IPS-NIHi7 (cell line): Measurements from ENCODE around the gene NUDT16L1.
A peak's percentile ranks its signal among the peaks of the same experiment; 100 is the strongest.

Experiments used
- DNase-seq: peaks from one replicate; pipeline ENCODE4 v3.0.0; 2012; ENCODE audit warnings: mixed read lengths; ENCODE audit errors: extremely low spot score

Gene NUDT16L1

DNA sequence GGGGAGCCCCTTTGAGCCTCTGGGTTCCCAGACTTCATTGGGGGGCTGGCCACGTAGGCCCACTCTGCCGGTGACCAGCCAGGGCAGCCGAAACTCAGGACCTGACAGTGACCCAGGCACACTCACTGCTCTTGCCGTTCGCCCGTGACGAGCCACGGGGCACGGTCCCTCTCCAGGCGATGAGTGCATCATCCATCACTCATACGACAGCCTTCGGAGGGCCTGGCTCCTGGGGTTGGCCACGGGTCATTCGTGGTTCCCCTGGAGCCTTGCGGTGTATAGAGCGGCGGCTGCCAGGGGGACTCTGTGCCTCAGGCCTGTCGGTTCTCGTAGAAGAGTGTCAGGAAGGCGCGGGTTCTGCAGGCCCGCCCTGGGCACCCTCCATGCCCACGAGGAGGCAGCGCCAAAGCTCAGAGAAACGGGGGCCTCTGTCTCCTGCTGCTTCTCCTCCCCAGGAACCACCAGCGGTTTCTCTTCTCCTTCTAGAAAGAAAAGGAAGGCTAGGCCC lies 11.2 kb upstream of the NUDT16L1 start:
- DNase-seq, result no peak

DNA sequence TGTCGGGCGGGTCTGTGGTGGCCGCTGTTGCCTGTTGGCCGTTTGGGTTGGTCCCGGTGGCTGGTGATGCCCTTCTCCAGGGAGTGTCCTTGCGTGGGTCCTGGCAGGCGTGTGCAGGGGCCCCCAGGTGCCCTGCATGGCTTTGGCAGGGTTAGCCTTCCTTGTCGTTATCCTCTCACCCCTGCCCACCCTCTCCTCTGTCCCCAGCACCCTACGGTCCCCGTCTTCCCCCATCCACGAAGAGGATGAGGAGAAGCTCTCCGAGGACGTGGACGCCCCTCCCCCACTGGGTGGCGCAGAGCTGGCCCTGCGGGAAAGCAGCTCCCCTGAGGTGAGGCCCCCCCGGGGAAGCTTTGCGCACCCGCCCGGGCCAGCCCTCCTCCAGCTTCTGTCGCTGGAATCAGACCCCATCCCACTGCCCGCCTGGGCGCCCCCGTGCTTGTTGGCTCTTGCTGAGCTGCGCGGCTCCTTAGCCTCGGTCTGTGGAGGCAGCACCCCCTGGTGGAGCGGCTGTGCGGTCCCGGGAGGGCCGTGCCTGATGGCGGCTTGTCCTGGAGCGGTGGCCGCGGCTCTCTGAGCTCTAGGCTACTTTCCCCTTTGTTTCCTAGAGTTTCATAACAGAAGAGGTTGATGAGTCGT lies 10.6 kb upstream of the NUDT16L1 start:
- peak; percentile 88 for DNase-seq

DNA sequence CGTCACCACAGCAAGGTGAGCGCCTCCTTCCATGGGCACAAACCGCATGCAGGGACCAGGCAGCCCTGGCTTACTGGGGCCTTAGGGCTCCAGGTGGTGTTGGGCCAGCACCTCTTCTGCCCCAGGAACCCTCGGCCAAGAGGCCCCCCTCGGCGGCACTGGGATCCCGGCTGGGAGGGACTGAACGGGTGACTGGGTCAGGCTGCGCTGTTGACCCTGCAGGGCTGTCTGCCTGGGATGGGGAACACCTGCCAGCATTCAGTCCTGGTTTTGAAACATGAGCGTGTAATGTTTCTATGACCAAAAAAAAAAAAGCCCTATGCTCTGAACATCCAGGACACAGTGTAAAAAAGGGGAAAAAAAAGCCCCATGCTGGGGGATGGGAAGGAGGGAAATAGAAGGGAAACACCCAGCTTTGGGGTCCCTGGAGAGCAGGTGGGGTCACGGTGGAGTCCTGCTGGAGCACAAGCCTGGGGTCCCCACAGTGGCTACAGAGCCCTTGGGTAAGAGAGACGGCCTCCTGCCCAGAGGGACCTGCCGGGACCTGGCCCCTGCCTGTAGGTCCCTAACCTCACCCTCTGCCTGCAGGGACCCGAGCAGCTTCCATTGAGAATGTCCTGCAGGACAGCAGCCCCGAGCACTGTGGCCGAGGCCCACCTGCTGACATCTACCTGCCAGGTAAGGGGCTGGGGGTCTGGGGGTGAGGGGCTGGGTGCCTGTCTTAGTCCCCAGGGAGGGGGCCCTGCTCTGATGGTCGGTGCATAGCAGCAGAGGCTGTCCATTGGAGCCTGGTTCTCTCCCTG lies 9.9 kb upstream of the NUDT16L1 start:
- no peak for DNase-seq

DNA sequence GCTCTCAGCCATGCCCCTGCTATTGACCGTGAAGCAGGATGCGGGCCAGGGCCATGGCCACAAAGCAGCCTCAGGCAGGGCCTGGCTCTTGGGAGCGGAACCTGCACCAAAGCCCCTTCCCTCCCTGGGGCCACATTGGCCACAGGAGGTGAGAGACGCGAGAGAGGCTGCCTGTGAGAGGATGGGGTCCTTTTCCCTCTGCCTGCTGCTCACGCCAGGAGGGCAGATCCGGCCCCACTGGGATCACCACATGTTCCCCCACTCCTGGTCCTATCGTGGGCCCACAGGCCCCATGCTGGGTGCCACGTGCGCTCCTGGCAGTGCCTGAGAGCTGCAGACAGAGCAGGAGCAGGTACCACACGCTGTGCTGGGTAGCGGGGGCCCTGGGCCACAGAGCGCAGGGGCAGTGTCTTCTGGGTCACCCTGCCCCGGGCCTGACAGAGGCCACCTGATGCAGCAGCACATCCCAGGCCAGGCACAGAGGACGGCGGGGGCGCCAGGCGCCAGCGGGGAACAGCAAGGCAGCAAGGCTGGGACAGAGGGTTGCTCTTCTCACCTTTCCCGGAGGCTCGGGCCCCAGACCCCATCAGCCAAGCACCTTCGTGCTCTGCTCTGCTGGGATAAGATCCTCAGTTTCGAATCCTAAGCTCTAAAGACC lies 9.2 kb upstream of the NUDT16L1 start:
- DNase-seq, result no peak

DNA sequence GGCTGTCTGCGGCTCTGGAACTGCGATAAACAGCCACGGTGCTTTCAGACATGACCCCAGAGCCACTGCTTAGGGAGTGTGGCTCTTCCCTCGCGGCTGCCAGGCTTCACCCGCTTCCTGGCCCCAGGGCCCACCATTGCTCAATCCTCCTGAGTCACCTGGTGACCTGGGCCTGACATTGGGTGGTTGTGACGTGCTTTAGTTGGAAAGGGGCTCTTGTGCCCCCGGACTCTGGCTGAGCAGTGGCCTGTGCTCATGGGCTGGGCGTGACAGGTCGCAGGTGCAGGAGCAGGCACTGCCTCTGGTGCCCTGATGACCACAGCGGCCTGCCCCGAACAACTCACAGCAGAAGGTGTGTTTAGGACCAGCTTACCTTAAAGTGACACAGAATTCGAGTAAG lies 8.6 kb upstream of the NUDT16L1 start:
- no peak for DNase-seq

DNA sequence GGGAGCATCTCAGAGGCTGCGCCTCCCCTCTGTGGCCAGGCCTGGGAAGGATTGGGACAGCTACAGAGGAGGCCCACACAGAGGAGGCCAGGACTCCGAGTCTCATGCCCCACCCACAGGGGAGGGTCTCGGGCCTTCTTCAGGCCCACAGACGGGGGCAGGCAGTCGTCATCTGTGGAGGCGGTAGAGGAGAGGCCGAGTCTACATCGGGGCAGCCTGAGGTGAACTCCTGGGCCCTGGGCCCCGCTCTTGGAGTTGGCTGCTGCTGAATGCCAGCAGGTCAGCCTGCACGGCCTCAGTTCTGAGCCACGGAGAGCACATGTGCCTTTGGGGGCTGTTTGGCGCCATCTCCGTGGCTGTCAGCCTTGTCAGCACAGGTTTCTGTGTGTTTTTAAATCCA lies 8.1 kb upstream of the NUDT16L1 start:
- no peak for DNase-seq

DNA sequence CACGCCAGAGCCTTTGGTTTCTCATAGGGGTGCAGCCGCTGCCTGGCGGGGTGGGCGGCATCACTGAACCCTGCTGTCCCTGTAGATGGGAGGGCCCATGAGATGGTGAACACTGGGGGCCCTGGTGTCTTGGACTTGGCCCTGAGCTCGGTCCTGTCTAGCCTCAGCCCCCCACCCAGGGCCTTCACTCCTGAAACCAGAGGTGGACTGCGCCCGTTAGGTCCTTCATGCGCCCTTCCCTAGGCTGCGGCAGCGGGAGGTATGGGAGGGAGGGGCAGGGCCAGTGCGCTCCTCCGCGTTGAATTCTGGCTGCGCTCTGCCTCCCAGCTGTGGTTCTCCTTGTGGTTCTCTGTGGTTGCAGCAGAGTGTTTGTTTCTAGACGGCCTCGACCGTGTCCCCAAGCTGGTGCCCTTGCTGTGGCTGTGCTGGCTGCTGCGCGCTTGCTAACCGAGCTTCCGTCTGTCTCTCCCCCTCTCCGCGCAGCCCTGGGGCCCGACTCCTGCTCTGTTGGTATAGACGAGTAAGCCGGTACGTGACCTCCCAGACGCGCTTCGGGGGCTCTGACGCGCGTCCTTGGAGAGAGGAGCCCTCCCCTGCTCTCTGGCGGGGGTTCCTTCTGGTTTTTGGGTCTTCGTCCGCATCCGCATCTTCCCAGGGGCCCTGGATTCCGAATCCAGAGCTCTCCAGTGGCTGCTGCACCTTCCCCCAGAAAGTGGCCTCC lies 7.4 kb upstream of the NUDT16L1 start:
- no peak for DNase-seq

DNA sequence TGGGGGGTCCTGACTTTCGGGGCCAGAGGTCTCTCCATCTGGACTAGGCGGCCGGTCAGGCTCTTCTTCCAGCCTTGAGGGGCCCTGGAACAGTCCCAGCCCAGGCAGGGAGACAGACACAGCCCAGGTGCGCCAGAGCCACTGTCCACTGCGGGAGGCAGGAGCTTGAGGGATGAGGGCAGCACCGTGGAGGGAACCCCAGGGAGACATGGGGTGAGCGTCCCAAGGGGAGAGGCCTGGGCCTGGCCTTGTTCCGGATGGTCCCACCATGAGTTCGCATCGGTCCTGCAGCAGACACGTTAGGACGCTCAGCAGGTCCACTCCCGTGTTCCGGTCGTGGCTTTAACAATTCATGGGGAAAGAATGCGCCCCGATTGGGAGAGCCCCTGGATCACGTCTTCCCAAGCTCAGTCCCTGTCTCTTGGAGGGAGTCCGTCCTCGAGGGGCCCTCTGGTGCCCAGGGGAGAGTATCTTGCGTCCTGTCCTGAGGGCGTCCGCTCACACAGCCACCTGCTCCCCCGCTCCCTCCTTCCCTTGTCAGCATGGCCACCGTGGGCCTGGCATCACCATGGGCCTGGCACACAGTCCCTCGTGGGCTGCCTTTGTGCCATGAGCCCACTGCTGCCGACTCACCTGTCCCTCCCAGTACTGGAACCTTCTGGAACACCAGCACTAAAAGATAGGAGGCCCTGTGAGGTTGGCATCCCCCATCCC lies 6.7 kb upstream of the NUDT16L1 start:
- no peak for DNase-seq

DNA sequence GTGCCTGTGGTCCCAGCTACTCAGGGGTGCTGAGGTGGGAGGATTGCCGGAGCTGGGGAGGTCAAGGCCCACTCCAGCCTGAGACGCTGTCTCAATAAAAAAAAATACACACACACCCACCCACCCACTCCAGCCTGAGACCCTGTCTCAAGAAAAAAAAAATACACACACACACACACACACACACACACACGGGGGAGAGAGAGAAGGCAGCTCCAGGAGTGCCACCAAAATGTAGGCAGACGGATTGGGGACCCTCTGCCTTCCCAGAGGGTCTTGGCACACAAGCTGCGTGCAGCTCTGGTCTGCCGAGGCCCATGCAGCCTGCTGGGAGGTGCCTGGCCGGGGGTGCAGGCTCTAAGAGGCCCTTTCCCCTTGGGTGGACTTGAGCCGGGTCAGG lies 5.9 kb upstream of the NUDT16L1 start:
- no peak for DNase-seq

DNA sequence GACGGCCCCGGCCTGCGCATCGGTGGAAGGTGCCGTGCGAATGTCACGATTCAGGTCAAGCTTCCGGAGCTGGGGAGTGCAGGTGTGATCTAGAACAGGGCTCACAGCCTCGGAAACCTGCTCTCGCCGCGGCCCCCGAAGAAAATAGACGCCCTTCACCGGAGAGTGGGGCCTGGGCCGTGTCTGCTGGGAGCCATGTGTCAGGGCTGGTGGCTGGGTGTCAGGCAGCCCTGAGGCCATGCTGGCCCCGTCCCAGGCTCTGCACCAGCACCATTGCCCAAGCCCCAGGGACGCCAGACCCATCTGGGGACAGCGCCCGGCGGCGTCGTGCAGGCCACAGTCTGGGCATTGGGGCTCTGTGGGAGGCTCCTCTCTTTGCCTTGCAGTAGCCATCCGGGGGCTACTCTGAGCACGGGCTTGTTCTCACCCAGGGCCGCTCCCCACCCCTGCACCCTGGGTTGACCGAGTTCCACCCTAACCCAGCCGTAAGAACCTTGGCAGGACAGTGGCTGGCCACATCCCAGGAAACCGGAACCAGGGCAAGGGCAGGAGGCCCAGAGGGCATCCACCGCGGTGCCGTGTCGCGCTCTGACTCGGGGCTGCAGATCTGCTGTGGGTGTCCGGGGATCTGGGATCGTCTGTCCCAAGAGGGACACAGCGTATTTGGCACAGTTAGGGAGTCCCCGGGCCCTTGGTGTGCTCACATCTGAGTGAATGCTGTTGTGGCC lies 5.3 kb upstream of the NUDT16L1 start:
- no peak for DNase-seq

DNA sequence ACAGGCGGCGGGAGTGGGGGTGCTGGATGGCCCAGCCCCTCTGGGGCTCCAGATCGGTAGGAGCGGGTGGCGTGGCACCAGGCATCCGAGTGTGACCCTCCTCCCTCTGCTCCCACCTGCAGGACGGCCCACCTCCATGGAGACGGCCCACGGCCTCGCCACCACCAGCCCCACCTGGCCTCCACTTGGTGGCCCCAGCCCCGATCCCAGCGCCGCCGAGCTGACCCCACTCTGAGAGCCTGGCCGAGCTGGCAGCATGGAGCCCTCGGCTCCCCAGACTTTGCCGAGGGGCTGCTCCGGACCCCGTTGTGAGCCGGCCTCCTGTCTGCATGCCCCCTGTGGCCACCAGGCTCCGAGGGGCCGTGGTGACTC lies 4.7 kb upstream of the NUDT16L1 start:
- DNase-seq, result no peak

DNA sequence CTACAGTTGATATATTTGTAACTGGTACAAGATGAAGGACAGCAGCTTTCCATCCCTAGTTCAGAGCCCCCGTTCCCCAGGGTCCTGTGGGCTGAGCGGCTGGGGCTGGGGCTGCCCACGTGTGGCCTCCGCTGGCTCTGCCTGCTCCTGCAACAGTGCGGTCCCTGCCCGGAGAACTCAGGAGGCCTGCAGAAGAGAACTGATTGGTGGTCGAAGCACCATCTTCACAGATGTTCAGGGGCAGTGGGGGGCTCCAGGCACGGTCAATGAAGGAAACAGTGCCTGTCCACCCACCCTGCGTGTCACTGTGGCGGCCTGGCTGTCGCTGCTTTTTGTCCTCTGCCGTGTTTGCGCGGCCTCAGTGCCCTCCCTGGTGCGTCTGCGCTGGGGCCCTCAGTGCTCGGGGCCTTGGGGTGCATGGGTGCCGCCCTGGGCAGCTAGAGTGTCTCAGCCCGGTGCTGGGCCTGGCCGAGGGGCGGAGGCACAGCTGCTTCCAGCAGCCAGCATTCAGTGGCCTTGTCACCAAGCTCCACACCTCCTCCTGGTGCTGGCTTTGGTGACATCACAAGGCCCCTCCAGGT lies 4.2 kb upstream of the NUDT16L1 start:
- DNase-seq, result no peak

DNA sequence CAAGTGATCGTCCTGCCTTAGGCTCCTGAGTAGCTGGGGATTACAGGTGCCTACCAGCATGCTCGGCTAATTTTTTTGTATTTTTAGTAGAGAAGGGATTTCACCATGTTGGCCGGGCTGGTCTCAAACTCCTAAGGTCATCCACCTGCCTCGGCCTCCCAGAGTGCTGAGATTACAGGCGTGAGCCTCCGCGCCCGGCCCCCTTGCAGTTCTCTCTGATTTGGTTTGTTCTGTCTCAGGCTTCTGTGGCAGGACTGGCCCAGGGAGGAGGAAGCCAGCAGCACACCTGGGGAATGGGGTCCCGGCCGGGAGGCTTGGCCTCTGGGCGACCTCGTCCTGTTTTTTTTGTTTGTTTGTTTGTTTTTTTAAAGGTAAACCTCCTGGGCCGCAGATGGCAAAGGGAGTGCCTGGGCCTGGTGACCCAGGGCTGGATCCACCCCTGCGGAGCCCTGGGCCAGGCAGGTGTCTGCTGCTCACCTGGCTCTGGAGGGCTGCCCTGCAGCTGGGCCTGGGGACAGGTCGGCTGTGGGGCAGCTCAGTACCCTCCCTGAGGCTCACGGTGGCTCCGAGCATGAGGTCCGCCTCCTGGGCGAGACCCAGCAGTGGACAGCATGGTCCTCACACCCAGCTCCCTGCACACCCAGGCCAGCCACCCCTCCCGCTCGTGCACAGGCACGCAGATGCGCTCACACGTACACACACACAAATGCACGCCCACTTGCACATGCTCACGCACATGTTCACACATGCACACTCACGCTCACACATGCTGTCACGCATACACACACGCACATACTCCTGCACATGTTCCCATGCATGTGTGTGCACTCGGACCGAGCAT lies 3.3 kb upstream of the NUDT16L1 start:
- no peak for DNase-seq

DNA sequence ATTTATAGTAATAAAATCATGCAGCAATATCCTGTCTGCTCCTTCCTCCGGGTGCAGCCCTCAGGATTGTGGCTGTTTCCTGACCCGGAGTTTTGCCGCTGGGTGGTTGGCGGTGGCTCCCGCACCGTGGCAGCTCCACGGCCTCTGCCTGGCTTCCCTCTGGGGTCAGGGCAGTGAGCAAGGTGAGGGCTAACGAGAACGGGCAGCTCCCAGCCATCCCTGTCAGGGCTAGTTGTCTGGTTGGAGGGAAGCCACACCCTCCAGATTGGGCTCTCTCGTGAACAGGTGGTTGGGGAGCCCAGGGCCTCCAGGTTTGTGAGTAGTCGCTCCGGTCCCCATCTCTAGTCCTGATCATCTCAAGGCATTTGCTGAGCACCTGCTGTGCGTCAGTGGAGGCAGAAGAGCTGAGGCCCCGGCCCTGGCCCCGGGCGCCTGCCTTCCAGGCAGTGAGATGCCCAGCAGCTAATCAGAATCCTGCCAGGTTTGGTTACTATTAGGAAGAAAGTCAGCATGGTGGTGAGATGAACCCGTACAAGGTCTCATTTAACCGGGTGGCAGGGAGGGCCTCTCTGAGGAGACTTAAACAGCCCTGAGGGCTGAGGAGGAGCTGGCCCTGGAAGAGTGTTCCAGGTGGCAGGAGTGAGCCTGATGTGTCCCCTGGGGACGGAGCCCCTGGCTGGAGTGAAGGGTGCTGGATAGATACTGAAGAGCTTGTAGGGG lies 2.3 kb upstream of the NUDT16L1 start:
- no peak for DNase-seq

DNA sequence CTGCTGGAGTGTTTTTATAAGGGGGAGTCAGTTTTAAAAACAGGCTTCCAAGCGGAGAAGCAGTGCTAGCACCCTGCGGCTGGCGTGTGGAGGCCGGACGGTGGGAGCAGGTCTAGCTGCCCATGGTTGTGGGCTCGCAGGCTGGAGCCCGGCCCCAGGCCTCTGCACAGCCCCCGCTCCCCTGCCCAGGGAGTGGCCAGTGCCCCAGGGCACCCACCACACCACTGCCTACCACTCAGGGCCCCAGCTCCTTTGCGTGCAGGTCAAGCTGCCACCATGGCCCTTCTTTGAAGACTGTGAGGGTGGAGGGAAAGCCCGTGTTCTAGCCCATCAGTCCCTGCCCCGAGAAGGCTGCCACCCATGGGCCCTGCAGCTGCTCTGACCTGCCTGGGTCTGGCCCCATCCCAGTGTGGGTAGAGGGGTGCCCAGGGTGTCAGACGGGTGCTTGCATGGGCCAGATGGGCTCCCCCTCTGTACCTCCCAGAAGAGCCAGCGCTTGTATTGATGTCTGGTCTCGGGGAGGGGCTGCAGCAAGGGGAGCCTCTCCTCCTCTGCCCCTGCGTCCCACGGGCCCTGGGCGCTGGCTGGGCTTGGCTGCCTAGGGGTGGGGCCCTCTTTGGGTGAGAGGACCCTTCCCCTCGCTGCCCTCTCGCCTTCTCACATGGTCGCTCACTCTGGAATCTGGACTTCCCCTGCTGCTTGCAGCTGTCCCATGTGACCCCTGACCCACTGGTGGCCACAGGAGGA lies 1.5 kb upstream of the NUDT16L1 start:
- DNase-seq, result no peak

DNA sequence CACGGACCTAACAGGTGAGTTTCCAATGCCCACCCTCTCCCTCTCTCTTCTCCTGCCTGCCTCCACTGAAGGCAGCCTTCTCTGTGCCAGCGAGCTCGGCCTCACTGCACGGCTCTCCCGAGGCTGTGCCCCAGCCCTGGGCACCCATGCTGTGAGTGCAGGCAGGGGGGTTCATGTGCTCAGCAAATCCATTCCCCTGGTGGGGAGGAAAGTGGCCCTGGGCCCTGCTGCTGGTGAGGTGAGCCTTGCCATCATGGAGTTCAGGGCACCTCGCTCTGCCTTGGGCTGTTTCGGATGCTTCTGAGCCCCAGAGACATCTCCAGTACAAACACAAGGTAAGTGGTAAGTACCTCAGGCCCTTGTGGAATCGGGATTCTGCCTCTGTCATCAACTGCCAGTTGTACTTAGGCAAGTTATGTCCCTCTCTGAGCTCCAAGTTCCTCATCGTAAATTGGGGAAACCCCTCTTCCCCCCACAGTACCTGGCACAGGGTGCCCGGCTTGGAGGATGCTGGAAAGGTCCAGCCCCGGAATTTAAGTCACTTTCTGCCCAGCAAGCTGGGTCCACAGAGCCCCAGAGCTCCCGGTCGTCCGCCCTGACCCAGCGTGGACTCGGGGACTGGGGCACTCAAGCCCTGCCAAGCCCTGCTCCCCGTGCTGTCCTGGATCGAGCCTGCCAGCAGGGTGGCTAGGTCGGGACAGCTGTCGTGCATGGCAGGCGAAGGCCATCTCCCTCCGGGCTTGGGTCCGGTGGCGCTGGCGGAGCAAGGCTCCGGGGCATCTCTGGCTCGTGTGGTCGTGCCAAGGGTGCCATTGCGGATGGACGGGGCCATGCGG lies 684 bp upstream of the NUDT16L1 start:
- DNase-seq, result no peak

DNA sequence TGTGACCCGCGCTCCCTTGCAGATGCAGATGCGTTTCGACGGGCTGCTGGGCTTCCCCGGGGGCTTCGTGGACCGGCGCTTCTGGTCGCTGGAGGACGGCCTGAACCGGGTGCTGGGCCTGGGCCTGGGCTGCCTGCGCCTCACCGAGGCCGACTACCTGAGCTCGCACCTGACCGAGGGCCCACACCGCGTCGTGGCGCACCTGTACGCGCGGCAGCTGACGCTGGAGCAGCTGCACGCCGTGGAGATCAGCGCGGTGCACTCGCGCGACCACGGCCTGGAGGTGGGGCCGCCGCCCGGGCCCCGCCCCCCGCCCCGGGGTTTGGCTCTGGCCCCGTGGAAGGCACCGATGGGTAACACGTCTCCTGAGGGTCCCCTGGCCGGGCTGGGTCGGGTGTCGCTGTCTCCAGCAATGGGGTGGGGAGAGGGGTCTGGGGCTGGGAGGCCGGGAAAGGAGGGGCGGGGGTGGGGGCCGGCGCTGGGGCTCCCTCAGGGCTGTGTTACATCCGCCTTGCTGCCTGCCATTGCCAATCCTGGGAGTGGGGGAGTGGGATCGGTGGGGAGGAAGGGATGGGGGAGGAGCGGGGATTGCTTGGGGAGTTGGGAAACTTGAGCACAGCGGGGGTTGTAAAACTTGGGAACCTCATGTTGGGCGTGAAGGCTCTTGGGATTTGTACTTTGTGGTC lies 737 bp downstream of the NUDT16L1 start:
- peak; percentile 60 for DNase-seq
